ENCODE measurements around the gene HLCS. TPM values are rescaled to one million over a fixed set of nuclear protein-coding genes. Genes with fewer than 3 reads are reported as not detected.
"Not testable (repeated sequence)": the region's sequence is repeated elsewhere in the genome, so short reads cannot be mapped to it uniquely, and the experiment has no call there.

HLCS gene
- total RNA-seq, 1 experiment from 2014 or later = 24.4 TPM

DNA sequence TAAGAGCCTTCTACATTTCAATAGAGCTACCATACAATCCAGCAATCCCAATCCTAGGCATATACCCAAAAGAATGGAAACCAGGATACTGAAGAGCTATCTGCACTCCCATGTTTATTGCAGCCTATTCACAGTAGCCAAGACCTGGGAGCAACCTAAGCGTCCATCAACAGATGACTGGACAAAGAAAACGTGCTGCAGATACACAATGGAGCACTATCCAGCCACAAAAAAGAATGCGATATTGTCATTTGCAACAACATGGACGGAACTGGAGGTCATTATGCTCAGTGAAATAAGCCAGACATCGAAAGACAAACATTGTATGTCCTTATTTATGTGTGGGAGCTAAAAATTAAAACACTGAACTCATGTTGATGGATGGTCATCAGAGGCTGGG is 115.3 kb downstream of the HLCS start:
- no peak for DNase-seq (ENCODE audit: low read depth)

DNA sequence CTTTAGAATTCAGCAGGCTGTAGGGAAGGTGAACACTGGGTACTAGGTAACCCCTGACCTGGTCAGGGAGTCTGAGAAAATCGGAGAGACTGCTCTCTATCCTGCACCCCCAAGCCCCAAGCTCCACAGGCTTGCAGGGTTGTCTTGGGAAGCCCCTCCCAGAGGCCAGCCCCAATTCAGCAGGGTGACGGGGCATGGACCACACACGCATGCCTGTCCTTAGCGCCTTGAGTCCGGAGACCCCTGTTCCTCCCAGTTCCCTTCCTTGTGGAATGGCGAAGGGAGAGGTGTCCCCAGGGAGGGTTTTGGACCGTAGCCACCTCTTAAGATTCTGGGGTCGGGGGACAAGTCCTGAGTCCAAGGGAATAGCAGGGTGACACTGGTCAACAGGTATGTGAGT is 116.1 kb downstream of the HLCS start:
- DNase-seq (ENCODE audit: low read depth) = no peak

DNA sequence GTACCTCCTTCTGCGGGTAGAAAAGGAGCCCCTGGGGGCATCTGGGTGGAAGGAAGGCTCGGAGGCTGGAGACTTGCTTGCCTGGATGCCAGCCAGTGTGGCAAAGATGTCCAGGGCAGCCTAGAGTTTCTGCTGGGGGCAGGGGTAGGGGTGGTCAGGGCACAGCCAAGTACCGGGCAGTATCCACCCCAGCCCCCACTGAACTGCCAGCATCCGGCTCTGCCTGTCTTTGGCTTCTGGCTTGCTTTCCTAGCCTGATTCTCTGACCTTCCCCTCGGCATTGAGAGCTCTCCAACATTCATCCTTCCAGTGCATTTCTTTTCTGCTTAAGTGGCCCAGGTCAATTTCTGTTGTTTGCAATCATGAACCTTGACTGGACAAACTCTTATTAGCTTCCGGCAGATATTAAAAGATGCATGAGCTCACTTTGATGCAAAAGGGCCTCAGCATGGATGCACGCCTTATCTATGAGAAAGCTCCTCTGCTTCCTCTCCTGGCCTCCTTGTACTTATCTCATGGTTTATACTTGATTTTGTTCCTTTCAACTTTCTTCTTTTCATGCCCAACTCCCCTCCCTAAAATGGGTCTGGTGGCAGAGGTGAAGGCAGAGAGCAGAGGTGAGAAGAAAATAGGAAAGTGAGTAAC is 116.9 kb downstream of the HLCS start:
- DNase-seq (ENCODE audit: low read depth) = no peak

DNA sequence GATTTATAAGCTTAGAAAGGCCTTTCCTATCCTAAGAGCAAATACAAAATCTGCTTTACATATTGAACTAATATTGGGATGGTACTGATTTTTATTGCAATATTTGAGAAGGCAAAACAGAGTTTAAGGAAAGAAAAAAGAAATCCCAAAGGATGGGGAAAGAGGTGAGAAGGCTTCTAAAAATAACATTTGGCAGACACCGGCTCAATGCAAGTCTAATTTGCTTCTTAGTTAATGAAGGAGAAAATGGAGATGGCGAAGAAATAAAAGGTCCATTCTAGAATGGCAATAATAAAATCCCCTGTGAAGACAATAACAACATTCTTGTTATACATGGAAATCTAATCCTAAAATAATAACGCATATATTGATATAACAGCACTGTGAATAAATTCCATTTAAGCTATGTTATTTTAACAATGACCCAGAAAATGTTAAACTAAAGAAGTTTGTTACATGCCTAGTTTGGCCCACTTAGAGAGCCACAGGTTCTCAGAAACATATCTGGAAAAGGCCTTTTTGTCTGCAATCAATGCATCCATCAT is 117.7 kb downstream of the HLCS start:
- DNase-seq (ENCODE audit: low read depth) = no peak

DNA sequence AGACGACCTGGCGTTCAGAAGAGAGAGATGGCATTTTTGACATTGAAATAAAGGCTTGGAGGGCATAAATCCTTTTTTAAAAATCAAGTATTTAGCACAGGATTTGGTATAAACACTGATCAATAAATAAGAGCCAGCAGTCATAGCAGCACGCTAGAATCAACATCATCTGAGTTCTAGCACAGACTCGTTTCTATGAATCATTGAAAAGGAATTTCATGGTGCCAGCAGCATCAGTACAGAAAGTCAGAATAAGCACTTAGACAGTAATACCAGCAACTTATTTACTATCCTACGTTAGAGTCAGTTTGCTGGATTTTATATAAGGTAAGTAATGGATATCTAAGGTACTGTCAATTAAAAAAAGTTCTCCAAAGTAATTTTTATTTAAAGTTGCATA is 119.3 kb downstream of the HLCS start:
- peak; percentile 79 for DNase-seq (ENCODE audit: low read depth)

DNA sequence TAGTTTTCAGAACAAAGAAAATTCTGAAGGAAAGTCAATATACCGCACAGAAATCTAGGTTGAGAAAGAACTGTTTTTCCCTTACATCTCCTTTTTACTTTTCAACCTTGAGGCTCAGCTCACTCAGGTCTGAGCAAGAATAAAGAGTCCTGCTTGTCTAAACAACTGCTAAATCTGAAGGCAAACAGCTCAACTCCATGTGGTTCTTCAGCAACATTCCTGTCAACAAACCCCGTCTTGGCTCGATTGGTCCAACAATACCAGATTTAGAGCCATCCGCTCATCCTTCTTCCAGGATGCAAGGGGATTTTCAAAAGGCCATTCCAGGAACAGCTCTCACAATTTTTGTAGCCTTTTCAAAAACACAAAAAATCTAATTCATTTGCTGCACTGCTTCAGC is 119.8 kb downstream of the HLCS start:
- DNase-seq (ENCODE audit: low read depth) = no peak

DNA sequence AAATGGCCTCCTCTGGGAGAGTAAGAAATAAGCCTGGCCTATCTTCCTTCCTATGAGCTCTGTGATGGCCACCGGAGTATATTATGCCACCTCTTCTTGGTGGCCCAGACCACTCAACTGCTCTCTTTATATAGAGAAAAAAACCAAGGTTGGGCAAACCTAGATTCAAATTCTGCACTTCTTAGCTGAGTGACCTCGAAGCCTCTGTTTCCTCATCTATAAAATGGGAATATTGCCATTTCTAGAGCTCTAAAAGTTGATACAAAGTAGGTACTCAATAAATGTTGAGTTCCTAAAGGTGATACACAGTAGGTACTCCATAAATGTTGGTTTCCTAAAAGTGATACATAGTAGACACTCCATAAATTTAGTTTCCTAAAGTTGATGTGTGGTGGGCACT is 120.7 kb downstream of the HLCS start:
- no peak for DNase-seq (ENCODE audit: low read depth)

DNA sequence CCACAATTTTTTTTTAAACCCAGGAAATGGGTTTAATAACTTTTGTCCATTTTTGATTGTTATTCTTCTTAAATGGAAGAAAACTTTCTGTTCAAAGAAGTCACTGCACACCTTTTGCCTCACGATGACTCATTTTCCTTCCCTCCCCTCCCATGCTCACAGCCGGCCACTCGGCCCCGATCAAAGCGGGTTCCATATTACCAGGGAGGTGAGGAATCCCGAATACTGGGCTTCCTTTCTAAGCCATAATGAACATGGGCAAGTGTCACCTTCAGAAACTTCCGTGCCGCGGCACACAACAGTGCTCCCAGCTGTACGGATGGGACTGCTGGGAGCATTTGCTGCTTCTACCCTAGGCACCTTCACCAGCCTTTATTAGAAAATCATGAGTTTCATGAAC is 121.4 kb downstream of the HLCS start:
- no peak for DNase-seq (ENCODE audit: low read depth)

DNA sequence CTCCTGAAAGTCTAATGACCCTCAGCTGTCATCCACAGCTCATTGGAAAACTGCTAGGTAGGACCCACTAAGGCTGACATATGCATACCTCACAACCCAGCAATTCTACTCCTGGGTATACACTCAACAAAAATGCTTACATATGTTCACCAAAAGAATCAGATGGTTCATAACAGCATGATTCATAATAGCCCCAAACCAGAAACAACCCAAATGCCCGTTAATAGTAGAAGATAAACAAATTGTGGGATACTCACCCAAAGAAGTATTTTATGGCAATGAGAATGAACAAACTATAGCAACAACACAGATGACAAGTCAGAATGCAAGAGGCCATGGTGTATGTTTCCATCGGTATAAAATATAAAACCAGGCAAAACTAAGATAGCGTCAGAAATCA is 124.6 kb downstream of the HLCS start:
- DNase-seq (ENCODE audit: low read depth) = no peak

DNA sequence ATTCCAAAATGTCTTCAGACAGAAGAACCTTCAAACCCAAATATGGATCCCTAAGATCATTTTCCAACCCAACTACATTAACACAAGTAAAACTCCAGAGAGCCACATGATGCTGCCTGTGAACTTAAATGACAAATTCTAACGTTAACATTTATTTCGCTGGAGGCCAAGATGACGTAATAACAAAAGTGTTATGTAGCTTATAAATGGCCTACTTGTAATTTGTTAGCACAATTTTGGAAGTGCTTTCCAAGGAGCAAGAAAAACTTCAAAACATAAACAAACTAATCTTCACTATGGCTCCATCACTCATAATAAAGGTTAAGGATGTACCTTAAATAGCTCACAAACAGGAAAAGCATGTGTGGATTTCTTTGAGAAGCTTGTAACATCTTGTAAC is 126.7 kb downstream of the HLCS start:
- no peak for DNase-seq (ENCODE audit: low read depth)

DNA sequence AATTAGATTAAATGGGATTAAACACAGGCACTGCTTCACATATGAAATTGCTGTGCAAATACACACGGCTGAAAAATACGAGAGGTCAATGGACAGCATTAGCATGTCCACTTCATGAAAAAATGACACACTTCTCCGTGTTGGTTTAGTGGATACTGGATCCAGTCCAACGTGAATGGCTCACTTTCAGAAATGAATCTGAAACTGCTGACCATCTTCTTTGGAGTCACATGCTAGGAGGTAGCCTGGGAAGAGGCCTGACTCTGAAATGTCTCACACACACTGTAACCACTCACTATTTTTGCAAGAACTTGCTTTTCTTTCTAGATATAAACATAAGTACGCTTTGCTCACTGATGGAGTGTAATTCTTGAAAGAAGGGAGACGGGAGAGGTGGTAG is 127.3 kb downstream of the HLCS start:
- DNase-seq (ENCODE audit: low read depth) = no peak

DNA sequence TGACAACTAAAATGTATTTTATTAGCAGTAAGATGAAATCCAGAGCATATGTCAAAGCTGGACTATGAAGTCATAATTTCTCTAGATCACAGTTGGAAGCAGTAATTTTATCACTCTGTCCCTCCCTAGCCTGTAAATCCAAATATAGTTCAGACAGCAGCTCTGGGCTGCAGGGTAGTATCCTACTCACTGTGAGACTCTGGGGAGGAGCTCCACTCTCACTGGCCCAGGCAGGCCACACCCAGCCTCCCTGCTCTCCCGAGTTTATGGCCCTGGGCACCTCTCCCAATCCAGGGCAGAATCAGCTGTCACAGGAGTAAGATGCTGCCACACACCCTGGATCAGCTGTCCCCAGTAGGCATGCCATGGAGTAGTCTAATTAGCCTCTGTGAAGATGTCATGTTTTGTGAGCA is 131.1 kb downstream of the HLCS start:
- DNase-seq (ENCODE audit: low read depth) = no peak

DNA sequence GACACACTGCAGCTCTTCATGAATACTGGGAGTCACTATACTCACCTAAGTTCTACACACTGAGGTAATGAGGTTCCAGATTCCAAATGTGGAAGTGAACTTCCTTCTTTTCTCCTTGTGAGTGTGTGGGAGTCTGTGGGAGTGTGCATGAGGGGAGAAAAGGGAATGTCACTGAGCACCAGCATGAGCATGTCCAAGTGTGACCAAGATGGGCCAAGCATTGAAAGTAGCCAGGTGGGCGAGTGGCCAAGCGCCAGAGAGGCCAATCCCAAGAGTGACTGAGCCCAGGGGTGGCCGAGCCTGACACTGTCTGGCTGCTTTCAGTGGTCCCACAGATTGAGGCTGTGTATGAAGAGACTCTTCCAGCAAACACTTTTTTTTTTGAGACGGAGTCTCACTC is 132.3 kb downstream of the HLCS start:
- DNase-seq (ENCODE audit: low read depth) = no peak

DNA sequence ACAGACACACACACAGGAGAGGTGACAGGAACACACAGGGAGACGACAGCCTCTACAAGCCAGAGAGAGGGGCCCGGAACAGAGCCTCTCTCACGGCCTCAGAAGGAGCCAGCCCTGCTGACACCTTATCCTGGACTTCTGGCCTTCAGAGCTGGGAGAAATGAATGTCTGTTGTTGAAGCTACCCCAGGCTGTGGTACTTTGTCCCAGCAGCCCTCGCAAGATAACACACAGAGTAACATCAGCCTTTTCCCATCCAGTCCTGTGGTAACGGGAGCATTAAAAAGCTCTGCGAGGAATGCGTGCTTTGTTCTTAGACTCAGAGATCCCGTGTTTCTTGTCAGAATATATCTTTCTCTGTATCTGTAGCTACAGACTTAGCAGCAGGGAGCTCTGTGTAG is 136.4 kb downstream of the HLCS start:
- DNase-seq (ENCODE audit: low read depth) = no peak

DNA sequence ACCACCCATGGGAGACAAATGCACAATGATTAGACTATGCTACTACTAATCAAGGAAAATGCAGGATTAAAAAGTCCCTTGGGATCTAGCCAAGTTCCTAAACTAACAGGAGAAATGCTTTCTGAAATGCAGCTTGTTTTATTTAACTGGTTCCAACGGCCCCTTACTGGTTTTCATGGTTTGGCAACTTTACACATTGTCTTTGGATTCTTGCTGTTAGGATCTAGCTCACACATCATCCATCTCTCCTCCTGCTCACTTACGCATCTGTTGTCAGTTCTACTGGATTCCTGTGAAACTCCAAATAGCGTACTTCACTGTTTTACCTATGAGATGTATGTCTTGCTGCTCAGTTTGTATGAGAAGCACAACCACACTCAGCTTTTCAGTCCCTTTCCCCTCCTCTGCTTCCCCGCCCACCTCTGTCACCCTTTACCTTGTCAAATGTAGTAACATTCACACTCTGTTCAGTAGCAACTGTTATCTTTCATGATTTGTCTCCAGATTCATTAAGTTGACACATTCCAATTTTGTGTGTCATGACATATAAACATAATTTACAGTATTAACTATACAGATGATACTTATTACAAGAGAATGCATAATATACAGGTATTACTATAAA is 137.5 kb downstream of the HLCS start:
- DNase-seq (ENCODE audit: low read depth) = no peak

DNA sequence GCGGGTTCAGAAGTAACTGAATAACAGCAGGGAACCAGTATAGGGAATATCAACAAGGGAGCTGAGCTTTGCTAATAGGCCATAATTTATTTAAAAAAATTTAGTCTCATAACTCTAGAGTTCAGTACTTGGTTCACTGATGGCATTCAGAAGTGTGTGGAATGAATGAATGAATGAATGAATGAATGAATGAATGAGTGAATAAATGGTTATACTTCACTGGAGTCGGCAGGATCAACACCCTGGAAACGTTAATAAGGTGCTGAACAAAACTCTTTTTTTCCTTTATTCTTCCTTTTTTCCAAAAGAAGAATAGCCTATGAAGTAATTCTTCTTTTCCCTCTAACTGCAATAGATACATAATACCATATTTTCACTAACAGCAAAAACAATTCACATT is 138.3 kb downstream of the HLCS start:
- no peak for DNase-seq (ENCODE audit: low read depth)

DNA sequence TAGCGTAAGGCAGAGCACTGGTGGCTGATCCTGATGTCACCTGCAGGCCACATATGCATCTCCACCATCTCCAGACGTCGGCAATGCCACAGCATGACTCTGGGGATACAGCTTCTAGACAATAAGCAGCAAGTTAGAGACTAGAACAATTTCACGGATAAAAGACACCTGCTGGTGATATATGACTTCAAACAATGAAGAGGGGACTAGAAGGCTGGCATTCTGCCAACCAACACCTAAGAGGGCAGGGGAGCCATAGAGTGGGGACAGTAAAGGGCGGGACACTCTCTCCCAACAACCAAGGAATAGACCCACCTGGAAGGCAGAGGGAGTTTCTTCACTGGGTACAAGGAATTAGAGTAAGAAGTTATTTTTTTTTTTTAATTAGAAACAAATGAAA is 140.8 kb downstream of the HLCS start:
- no peak for DNase-seq (ENCODE audit: low read depth)

DNA sequence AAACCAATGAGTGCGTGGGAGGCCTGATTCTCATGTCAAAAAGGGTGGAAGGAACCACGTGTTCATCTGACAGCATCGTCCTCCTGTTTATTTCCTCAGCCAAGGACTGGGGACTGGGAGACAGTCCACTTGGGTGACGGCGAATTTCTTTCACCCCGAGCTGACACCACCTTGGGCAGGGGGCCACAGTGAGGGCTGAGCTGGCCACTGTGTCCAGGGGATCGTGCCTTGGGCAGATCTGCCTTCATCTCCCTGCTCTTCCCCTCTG is 145.5 kb downstream of the HLCS start:
- no peak for DNase-seq (ENCODE audit: low read depth)

DNA sequence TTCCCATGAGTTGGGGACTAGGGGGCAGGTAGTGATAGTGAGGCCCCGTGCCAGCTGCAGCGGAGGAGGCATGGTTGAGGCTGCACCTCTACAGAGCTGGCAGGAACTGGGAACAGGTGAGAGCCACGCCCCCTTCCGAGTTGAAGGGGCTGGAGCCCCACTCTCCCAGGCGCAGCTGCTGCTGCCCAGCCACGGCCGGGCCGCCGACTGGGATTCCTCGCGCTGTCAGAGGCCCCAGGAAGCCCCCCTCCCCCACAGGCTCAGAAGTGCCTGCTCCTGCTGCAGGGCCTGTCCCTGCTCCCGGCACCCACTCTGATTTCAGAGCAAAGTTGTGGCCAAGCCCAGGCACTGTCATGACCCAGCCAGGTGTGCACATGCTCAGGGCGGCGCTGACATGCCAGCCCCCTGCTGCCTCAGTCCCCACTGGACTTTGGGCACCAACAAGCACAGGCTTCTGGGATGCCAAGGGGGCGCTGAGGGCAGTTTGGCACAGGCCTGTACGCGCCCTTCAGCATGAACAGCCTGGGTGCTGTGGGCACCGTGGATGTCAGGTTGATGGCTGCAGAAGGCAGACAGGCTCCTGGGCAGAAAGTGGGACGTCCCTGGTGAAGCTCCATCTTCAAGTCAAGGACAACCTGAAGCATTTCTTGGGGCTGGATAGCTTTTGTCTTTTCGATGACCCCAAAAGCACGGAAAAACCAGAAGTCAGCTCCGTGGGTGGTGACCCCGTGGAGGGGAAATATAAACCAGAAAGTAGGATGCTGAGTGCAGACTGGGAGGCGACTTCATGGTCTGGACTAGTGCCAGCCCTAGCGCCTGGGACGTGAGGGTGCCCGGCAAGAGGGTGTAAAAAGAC is 146.1 kb downstream of the HLCS start:
- no peak for DNase-seq (ENCODE audit: low read depth)

DNA sequence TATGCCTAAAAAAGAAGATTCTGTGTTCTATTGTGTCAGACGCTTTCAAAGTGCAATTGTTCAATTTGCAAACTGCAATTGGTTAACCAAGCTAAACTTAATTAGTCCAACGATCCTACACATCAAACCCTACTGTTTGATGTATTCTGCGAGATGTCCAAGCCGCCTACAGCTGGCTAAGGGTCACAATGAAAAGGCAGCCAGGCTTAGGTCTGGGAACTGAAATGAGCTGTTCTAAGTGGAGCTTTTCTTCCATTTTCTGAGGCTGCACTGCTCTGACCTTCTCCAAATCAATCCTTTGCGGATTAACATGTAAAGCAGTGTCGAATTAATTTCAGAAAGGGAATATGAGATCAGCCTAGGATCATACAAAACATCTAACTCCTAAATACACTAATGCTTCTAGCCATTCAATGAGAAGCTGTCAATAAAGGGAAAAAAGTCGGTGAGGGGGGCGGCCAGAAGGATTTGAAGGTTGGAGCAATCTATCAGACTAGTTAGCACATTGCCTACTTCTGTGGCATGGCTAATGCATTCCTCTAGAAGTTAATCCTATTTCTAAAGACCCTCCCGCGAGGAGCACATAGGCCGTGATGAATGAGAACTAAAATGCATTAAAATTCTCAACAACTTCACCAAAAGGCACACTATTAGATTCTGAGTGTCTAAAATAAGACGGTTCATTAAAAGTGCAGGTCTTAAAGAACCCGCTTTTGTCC is 148.6 kb downstream of the HLCS start:
- DNase-seq (ENCODE audit: low read depth) = no peak

DNA sequence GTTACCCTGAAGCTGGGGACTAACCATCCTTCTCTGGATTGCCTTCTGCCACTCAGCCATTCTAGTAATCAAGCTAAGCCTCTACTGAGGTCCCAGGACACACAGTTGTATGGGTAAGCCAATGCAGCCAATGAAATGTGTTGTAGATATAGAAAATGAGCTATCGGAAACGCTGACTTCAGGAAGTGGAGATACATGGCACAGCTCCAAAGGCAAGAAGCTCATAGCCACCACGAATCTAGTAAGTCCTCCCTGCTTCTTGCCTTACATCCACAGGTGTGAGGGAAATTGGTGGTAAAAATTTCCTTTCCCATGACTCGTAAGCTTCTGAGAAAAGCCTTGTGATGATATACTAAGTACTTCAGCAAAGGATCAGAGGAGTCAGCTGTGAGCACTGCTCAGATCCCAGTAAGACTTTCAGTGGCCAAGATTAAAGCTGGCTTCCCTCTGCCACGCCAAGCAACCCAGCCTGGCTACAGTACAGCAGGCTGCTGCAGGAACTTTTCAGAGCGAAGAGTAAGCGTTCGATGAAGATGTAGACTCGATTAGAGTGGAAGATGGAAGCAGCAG is 149.8 kb downstream of the HLCS start:
- DNase-seq (ENCODE audit: low read depth) = no peak

DNA sequence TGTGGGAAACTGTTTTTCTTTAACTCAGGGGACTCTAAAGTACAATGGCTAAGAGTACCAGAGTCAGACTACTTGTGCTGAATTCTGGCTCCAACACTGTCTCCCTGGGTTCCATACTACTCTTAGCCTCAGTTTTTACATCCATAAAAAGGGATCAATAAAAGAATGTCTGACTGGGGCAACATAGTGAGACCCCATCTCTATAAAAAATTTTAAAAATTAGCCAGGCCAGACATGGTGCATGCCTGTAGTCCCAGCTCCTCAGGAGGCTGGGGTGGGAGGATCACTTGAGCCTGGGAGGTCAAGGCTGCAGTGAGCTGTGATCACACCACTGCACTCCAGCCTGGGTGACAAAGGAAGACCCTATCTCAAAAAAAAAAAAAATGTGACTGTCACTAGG is 150.4 kb downstream of the HLCS start:
- not testable (repeated sequence) for DNase-seq (ENCODE audit: low read depth)
